Hepatic stellate cell (primary cell): Measurements from ENCODE around the gene AKNA.

Experiments used
- DNase-seq: peaks from one replicate; pipeline ENCODE4 v3.0.0; 2011; ENCODE audit warnings: low spot score

Gene AKNA

GRCh38 chr9:114284316-114285060 lies 103.3 kb downstream of the AKNA start:
- no peak for DNase-seq
